ENCODE results near the gene BRD3. TPM values are rescaled to one million over a fixed set of nuclear protein-coding genes. Genes with fewer than 3 reads are reported as not detected.

The BRD3 gene
- total RNA-seq, 1 experiment from 2014 or later, result 40.7 TPM

- POLR2A ChIA-PET, result no interaction called here
- intact Hi-C loops (cut with micrococcal nuclease), result loop anchor here (1.0 kb wide), 1 partner anchor 42 kb away; the partner anchor contains the start of gene BRD3OS
- H3K27ac ChIP-seq (ENCODE audit: low read depth, low read length), result peak overlapping the region; percentile 90
- no peak overlapping the region for H2AFZ ChIP-seq (ENCODE audit: low read depth, low read length, poor library complexity, severe bottlenecking)
- peaks cover 47% of the 10 kb centered on the region for H3K79me2 ChIP-seq (ENCODE audit: insufficient read depth, low read length)
- peaks cover 11% of the 10 kb centered on the region for H3K27me3 ChIP-seq (ENCODE audit: insufficient read depth, low read length)
- no TSS peak for BruUV-seq (replicated peaks)
- H3K4me3 ChIP-seq (replicated peaks in 1 of 2; ENCODE audit: low read depth in 1 of 2, low read length in 2 of 2), result peak overlapping the region; percentile 88 to 89
- H3K4me1 ChIP-seq (ENCODE audit: control insufficient read depth in 1 of 2, insufficient read depth in 2 of 2, low read length in 2 of 2), result peaks cover 10 to 22% of the 10 kb centered on the region in 2 experiments; a peak in 3 of 4 replicates
- CTCF ChIA-PET, result no interaction called here
- H4K20me1 ChIP-seq (ENCODE audit: insufficient read depth), result no peaks in the 10 kb centered on the region
- H3K9me3 ChIP-seq (ENCODE audit: control insufficient read depth in 1 of 2, insufficient read depth in 1 of 2, low read depth in 1 of 2, low read length in 2 of 2), result no peaks in the 10 kb centered on the region
- H3K9me2 ChIP-seq (ENCODE audit: insufficient read depth), result no peaks in the 10 kb centered on the region
- H3K36me3 ChIP-seq (ENCODE audit: control insufficient read depth in 1 of 2, insufficient read depth in 2 of 2, low read length in 2 of 2), result no peaks in the 10 kb centered on the region
- peak overlapping the region; percentile 76 for H3K4me2 ChIP-seq (ENCODE audit: low read length)
- RAD21 ChIA-PET (ENCODE audit: low non-redundant PET in 1 of 2, low total read pairs in 2 of 2, uncharacterized antibody in 2 of 2, unreplicated experiment in 2 of 2), result no interaction called here
- H3K9ac ChIP-seq (ENCODE audit: low read length), result peak overlapping the region; percentile 91
- TF ChIP-seq POLR2AphosphoS5 (IDR thresholded peaks at IDR 0.05; ENCODE audit: low read depth, low read length) (no peak), ZFX (IDR thresholded peaks at IDR 0.05) (peak; percentile 87)
- no peak for ATAC-seq
- no peak for DNase-seq (ENCODE audit: low read depth, low spot score)
These were observed 644 bp downstream of the BRD3 start for GRCh38 chr9:134066913-134067851.

GRCh38 chr9:134066526-134066912 is 1.3 kb downstream of the BRD3 start:
- no peaks in the 10 kb centered on the region for H3K9me2 ChIP-seq (ENCODE audit: insufficient read depth)
- H3K4me3 ChIP-seq (replicated peaks in 1 of 2; ENCODE audit: low read depth in 1 of 2, low read length in 2 of 2), result peak overlapping the region; percentile 88 to 89
- H3K4me1 ChIP-seq (ENCODE audit: control insufficient read depth in 1 of 2, insufficient read depth in 2 of 2, low read length in 2 of 2), result peaks cover 10 to 22% of the 10 kb centered on the region in 2 experiments; a peak in 3 of 4 replicates
- ATAC-seq, result no peak
- H3K9me3 ChIP-seq (ENCODE audit: control insufficient read depth in 1 of 2, insufficient read depth in 1 of 2, low read depth in 1 of 2, low read length in 2 of 2), result no peaks in the 10 kb centered on the region
- no TSS peak for BruUV-seq (replicated peaks)
- H2AFZ ChIP-seq (ENCODE audit: low read depth, low read length, poor library complexity, severe bottlenecking), result no peak overlapping the region
- RAD21 ChIA-PET (ENCODE audit: low non-redundant PET in 1 of 2, low total read pairs in 2 of 2, uncharacterized antibody in 2 of 2, unreplicated experiment in 2 of 2), result no interaction called here
- peak overlapping the region; percentile 76 for H3K4me2 ChIP-seq (ENCODE audit: low read length)
- H4K20me1 ChIP-seq (ENCODE audit: insufficient read depth), result no peaks in the 10 kb centered on the region
- CTCF ChIA-PET, result no interaction called here
- peaks cover 47% of the 10 kb centered on the region for H3K79me2 ChIP-seq (ENCODE audit: insufficient read depth, low read length)
- intact Hi-C loops (cut with micrococcal nuclease), result no loop called here
- H3K27me3 ChIP-seq (ENCODE audit: insufficient read depth, low read length), result peaks cover 11% of the 10 kb centered on the region
- peak overlapping the region; percentile 90 for H3K27ac ChIP-seq (ENCODE audit: low read depth, low read length)
- DNase-seq (ENCODE audit: low read depth, low spot score), result no peak
- peak overlapping the region; percentile 91 for H3K9ac ChIP-seq (ENCODE audit: low read length)
- POLR2A ChIA-PET, result no interaction called here
- no peaks in the 10 kb centered on the region for H3K36me3 ChIP-seq (ENCODE audit: control insufficient read depth in 1 of 2, insufficient read depth in 2 of 2, low read length in 2 of 2)
- TF ChIP-seq EZH2phosphoT487 (IDR thresholded peaks at IDR 0.05; ENCODE audit: borderline replicate concordance) (no peak), ELF1 (IDR thresholded peaks at IDR 0.05; ENCODE audit: borderline replicate concordance, low read depth) (no peak)
- TF ChIP-seq, protein P1, sequence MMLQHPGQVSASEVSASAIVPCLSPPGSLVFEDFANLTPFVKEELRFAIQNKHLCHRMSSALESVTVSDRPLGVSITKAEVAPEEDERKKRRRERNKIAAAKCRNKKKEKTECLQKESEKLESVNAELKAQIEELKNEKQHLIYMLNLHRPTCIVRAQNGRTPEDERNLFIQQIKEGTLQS (IDR thresholded peaks at IDR 0.05), result no peak

Measured in HCT116 (cell line).